HFFc6 (cell line): Measurements from ENCODE around the gene SLC8A1. TPM values are rescaled to one million over a fixed set of nuclear protein-coding genes. Genes with fewer than 3 reads are reported as not detected.

Source experiments
- DNase-seq: peaks from one replicate; pipeline ENCODE4 v3.0.0-alpha.2; 2018
- H3K27ac Mint-ChIP-seq: 2 replicates; pipeline ENCODE4 v1.8.0; 2020; ENCODE audit warnings: mild to moderate bottlenecking, mixed read lengths
- H3K27me3 Mint-ChIP-seq: 2 replicates; pipeline ENCODE4 v1.8.0; 2021; ENCODE audit warnings: mild to moderate bottlenecking, moderate library complexity, mixed read lengths; ENCODE audit not compliant: insufficient read depth
- H3K36me3 Mint-ChIP-seq: 2 replicates; pipeline ENCODE4 v1.8.0; 2021; ENCODE audit warnings: low read depth, mixed read lengths
- H3K4me1 Mint-ChIP-seq: 2 replicates; pipeline ENCODE4 v1.8.0; 2020; ENCODE audit warnings: low read depth, mixed read lengths
- H3K4me3 Mint-ChIP-seq: 2 replicates; pipeline ENCODE4 v1.8.0; 2020; ENCODE audit warnings: mild to moderate bottlenecking, moderate library complexity, mixed read lengths
- H3K9me3 Mint-ChIP-seq: 2 replicates; pipeline ENCODE4 v1.8.0; 2020; ENCODE audit warnings: mild to moderate bottlenecking, mixed read lengths
- total RNA-seq, 6 experiments: library from RNA; stranded (reverse); fragmentation: NEBNext Ultra II Directional; extraction: Animal tissue kit (Norgen Biotek cat#: 25700); gene quantifications; 2 replicates in 1 of 6; 3 replicates in 5 of 6; pipeline ENCODE4 v1.2.3, GENCODE V29; 2021
- TF ChIP-seq, protein P1 (sequence below): fragments of 200-600 bp; sonication (generic); IDR thresholded peaks from 2 replicates; pipeline ENCODE4 v1.5.0; 2021; ENCODE audit warnings: antibody characterized with exemption, mild to moderate bottlenecking

SLC8A1 gene
- total RNA-seq, 6 experiments from 2014 or later: 71.5 to 96.9 (median 92.2) TPM

- H3K27me3 Mint-ChIP-seq: peaks cover 1% of the 10 kb centered on the region; the same call in 1 of the 2 replicates
- H3K4me3 Mint-ChIP-seq: no peak overlapping the region
- peaks cover 10% of the 10 kb centered on the region; the same call in 1 of the 2 replicates for H3K9me3 Mint-ChIP-seq
- TF ChIP-seq, protein P1, sequence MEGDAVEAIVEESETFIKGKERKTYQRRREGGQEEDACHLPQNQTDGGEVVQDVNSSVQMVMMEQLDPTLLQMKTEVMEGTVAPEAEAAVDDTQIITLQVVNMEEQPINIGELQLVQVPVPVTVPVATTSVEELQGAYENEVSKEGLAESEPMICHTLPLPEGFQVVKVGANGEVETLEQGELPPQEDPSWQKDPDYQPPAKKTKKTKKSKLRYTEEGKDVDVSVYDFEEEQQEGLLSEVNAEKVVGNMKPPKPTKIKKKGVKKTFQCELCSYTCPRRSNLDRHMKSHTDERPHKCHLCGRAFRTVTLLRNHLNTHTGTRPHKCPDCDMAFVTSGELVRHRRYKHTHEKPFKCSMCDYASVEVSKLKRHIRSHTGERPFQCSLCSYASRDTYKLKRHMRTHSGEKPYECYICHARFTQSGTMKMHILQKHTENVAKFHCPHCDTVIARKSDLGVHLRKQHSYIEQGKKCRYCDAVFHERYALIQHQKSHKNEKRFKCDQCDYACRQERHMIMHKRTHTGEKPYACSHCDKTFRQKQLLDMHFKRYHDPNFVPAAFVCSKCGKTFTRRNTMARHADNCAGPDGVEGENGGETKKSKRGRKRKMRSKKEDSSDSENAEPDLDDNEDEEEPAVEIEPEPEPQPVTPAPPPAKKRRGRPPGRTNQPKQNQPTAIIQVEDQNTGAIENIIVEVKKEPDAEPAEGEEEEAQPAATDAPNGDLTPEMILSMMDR: no peak
- peaks cover 52% of the 10 kb centered on the region for H3K36me3 Mint-ChIP-seq
- peaks cover 52% of the 10 kb centered on the region for H3K4me1 Mint-ChIP-seq
- DNase-seq: no peak
- H3K27ac Mint-ChIP-seq: peak overlapping the region; percentile 48
Observed at GRCh38 chr2:40115894-40116293, 336.0 kb downstream of the SLC8A1 start.

DNA sequence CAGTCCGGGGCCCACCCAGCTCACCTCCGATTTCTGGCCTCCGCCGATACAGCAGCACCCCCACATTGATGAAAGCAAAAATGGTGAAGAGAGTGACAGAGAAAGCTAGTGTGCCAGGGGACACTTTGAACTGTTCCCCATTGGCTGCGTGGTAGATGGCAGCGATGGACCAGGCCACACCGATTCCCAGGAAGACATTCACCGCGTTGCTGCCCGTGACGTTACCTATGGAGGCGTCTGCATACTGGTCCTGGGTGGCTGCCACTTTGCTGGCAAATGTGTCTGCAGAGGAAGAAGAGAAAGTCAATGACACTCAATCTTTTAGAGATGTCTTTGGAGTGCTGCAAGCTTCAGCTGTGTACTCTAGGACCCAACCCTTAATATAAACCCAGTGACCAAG, 336.5 kb downstream of the SLC8A1 start:
- TF ChIP-seq, protein P1: no peak

DNA sequence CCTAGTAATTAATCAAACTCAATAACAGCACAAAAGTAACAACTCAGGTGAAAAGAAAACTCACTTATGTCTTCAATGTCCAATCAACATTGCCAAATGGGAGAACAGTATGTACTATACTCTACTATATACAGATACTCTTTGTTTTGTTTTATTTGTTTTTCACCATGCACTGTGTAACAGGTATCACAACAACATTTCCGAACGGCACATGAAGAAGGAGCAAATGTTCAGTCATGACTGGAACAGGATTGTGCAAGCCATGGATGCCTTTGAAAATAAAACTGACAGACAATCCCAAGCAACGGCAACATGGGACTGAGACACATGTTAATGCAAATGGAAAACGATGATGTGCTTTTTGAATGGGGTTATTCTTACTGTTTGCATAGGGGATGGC, 337.9 kb downstream of the SLC8A1 start:
- Mint-ChIP-seq H3K27me3 (peaks cover 1% of the 10 kb centered on the region; the same call in 1 of the 2 replicates), H3K27ac (peak overlapping the region; percentile 82), H3K36me3 (peaks cover 66% of the 10 kb centered on the region), H3K9me3 (peaks cover 10% of the 10 kb centered on the region; the same call in 1 of the 2 replicates), H3K4me3 (no peak overlapping the region), H3K4me1 (peaks cover 51% of the 10 kb centered on the region)
- TF ChIP-seq, protein P1: no peak
- no peak for DNase-seq

More for the DNA sequence above, 336.5 kb downstream of the SLC8A1 start:
- peaks cover 47% of the 10 kb centered on the region for H3K4me1 Mint-ChIP-seq
- H3K27ac Mint-ChIP-seq: 0 out of 2 replicates have a peak overlapping the region, but pooled peaks have one; percentile 48
- H3K27me3 Mint-ChIP-seq: peaks cover 1% of the 10 kb centered on the region; the same call in 1 of the 2 replicates
- DNase-seq: no peak
- peaks cover 10% of the 10 kb centered on the region; the same call in 1 of the 2 replicates for H3K9me3 Mint-ChIP-seq
- H3K4me3 Mint-ChIP-seq: no peak overlapping the region
- H3K36me3 Mint-ChIP-seq: peaks cover 55% of the 10 kb centered on the region

GRCh38 chr2:40113272-40113968, 338.5 kb downstream of the SLC8A1 start:
- Mint-ChIP-seq H3K4me3 (no peak overlapping the region), H3K4me1 (peaks cover 57% of the 10 kb centered on the region), H3K36me3 (peaks cover 72% of the 10 kb centered on the region), H3K9me3 (peaks cover 10% of the 10 kb centered on the region; the same call in 1 of the 2 replicates), H3K27ac (peak overlapping the region; percentile 82), H3K27me3 (peaks cover 1% of the 10 kb centered on the region; the same call in 1 of the 2 replicates)
- DNase-seq: peak; percentile 84
- TF ChIP-seq, protein P1: no peak

DNA sequence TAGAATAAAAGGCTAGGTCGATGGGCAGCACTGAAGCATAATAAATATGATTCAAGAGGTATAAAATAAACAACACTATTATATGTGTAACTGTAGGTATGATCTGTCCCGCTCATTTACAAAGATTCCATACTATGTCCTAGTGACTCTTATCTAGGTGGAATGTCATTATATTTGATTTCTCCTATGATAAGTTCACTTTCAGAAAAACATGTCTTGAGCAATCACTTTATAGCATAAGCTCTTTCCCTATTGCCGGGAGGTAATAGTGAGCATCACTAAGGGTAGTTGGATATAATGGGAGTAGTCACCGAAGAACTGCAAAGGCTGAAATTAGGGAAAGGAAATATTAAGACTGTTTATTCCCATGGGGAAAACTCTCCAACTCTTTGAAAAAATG, 342.5 kb downstream of the SLC8A1 start:
- Mint-ChIP-seq H3K9me3 (peaks cover 10% of the 10 kb centered on the region; the same call in 1 of the 2 replicates), H3K4me3 (no peak overlapping the region), H3K27ac (no peak overlapping the region), H3K36me3 (peaks cover 69% of the 10 kb centered on the region), H3K4me1 (peaks cover 67% of the 10 kb centered on the region), H3K27me3 (peaks cover 1% of the 10 kb centered on the region; the same call in 1 of the 2 replicates)
- TF ChIP-seq, protein P1: no peak
- DNase-seq: no peak
